ENCODE measurements around the gene NOS1AP.
A peak's percentile ranks its signal among the peaks of the same experiment; 100 is the strongest.

The NOS1AP gene

DNA sequence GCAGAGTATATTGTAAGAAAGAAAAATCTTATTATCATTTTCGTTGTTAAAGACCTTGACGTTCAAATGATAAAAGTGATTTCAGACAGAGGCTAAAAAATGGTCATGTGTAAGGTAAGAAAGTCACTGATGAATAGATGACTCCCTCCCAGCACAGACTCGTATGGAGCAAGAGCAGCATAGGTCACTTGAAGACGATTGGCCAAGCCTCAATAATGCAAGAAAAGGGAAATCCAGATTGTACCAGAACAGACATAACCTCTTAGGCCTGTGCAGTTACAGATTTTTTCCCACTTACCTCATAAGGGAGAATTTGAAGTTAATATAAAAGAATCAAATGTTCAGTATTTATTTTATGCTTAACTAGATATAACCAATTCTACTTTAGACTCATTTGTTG is 29.5 kb upstream of the NOS1AP start:
- H2AFZ ChIP-seq (ENCODE audit: low read length) = peak overlapping the region; percentile 75; the same call in 1 of the 2 replicates
- H3K9ac ChIP-seq (ENCODE audit: low read depth, low read length, poor library complexity, severe bottlenecking) = no peak overlapping the region

DNA sequence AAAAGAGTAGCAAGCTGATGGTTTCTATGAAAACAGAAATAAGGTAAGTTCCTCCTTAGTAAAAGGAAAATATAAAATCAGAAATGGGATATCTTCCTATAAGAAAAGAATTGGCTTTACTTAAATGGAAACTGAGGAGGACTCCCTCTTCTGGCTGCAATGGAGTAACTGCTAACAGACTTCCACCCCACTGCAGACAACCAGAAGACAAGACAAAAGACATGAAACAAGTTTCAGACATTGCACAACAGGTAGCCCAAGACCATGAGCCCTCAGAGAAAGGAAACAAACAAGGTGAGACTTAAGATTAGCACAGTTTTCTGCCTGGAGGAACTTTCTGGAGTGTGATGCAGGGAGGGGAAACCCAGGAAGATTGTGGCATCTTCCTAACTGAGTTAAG is 28.8 kb upstream of the NOS1AP start:
- H3K79me2 ChIP-seq (ENCODE audit: insufficient read depth, low read length) = no peaks in the 10 kb centered on the region
- no peak overlapping the region for H3K4me2 ChIP-seq (ENCODE audit: low read depth, low read length, poor library complexity, severe bottlenecking)
- H3K9ac ChIP-seq (ENCODE audit: low read depth, low read length, poor library complexity, severe bottlenecking) = no peak overlapping the region
- no peaks in the 10 kb centered on the region for H3K27me3 ChIP-seq (ENCODE audit: insufficient read depth, low read length, poor library complexity, severe bottlenecking)
- no peaks in the 10 kb centered on the region for H3K9me3 ChIP-seq (ENCODE audit: insufficient read depth, low read depth, low read length)
- H3F3A ChIP-seq (ENCODE audit: low read depth) = no peaks in the 10 kb centered on the region
- no peaks in the 10 kb centered on the region for H3K4me1 ChIP-seq (ENCODE audit: insufficient read depth, low read length, poor library complexity, severe bottlenecking)
- no peaks in the 10 kb centered on the region for H3K36me3 ChIP-seq (ENCODE audit: insufficient read depth, low read length)
- H2AFZ ChIP-seq (ENCODE audit: low read length) = peak overlapping the region; percentile 75
- H4K20me1 ChIP-seq (ENCODE audit: insufficient read depth, low read length, poor library complexity, severe bottlenecking) = no peaks in the 10 kb centered on the region
- H3K4me3 ChIP-seq (ENCODE audit: low read length, poor library complexity, severe bottlenecking) = no peak overlapping the region
- TF ChIP-seq, protein P1, sequence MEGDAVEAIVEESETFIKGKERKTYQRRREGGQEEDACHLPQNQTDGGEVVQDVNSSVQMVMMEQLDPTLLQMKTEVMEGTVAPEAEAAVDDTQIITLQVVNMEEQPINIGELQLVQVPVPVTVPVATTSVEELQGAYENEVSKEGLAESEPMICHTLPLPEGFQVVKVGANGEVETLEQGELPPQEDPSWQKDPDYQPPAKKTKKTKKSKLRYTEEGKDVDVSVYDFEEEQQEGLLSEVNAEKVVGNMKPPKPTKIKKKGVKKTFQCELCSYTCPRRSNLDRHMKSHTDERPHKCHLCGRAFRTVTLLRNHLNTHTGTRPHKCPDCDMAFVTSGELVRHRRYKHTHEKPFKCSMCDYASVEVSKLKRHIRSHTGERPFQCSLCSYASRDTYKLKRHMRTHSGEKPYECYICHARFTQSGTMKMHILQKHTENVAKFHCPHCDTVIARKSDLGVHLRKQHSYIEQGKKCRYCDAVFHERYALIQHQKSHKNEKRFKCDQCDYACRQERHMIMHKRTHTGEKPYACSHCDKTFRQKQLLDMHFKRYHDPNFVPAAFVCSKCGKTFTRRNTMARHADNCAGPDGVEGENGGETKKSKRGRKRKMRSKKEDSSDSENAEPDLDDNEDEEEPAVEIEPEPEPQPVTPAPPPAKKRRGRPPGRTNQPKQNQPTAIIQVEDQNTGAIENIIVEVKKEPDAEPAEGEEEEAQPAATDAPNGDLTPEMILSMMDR (conservative IDR thresholded peaks at IDR 0.05; ENCODE audit: low read length) = peak; percentile 80
- no peak for TF ChIP-seq EZH2phosphoT487 (IDR thresholded peaks at IDR 0.05; ENCODE audit: borderline replicate concordance)
- no peaks in the 10 kb centered on the region for H3K9me2 ChIP-seq (replicated peaks; ENCODE audit: low read depth, low read length)

More for the DNA sequence above, 29.5 kb upstream of the NOS1AP start:
- no peaks in the 10 kb centered on the region for H3K27me3 ChIP-seq (ENCODE audit: insufficient read depth, low read length, poor library complexity, severe bottlenecking)
- H4K20me1 ChIP-seq (ENCODE audit: insufficient read depth, low read length, poor library complexity, severe bottlenecking) = no peaks in the 10 kb centered on the region
- H3K79me2 ChIP-seq (ENCODE audit: insufficient read depth, low read length) = no peaks in the 10 kb centered on the region
- no peaks in the 10 kb centered on the region for H3K36me3 ChIP-seq (ENCODE audit: insufficient read depth, low read length)
- no peaks in the 10 kb centered on the region for H3K9me3 ChIP-seq (ENCODE audit: insufficient read depth, low read depth, low read length)
- H3K9me2 ChIP-seq (replicated peaks; ENCODE audit: low read depth, low read length) = no peaks in the 10 kb centered on the region
- no peak overlapping the region for H3K4me2 ChIP-seq (ENCODE audit: low read depth, low read length, poor library complexity, severe bottlenecking)
- H3F3A ChIP-seq (ENCODE audit: low read depth) = no peaks in the 10 kb centered on the region
- H3K4me3 ChIP-seq (ENCODE audit: low read length, poor library complexity, severe bottlenecking) = no peak overlapping the region
- TF ChIP-seq EZH2phosphoT487 (IDR thresholded peaks at IDR 0.05; ENCODE audit: borderline replicate concordance) = no peak
- TF ChIP-seq, protein P1 (conservative IDR thresholded peaks at IDR 0.05; ENCODE audit: low read length) = no peak
- no peaks in the 10 kb centered on the region for H3K4me1 ChIP-seq (ENCODE audit: insufficient read depth, low read length, poor library complexity, severe bottlenecking)

DNA sequence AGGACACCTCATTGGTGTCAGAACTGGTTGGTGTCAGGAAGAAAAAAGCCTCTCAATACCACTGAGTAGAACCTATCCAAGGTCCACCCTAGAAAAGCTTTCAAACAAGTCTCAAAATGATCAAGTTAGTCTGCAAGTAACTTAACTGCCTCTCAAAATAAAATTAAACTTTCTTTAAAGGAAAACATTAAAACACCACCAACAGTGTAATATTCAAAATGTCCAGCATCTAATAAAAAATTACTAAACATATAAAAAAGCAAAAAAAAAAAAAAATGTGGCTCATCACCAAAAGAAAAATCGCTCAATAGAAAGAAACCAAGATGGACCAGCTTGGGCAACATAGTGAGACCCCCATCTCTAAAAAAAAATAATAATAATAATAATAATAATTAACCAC is 27.1 kb upstream of the NOS1AP start:
- H2AFZ ChIP-seq (ENCODE audit: low read length) = no peak overlapping the region
- no peaks in the 10 kb centered on the region for H3K4me1 ChIP-seq (ENCODE audit: insufficient read depth, low read length, poor library complexity, severe bottlenecking)
- H3K9me3 ChIP-seq (ENCODE audit: insufficient read depth, low read depth, low read length) = no peaks in the 10 kb centered on the region
- TF ChIP-seq EZH2phosphoT487 (IDR thresholded peaks at IDR 0.05; ENCODE audit: borderline replicate concordance) = no peak
- TF ChIP-seq, protein P1 (conservative IDR thresholded peaks at IDR 0.05; ENCODE audit: low read length) = no peak
- H3K4me2 ChIP-seq (ENCODE audit: low read depth, low read length, poor library complexity, severe bottlenecking) = no peak overlapping the region
- H3K4me3 ChIP-seq (ENCODE audit: low read length, poor library complexity, severe bottlenecking) = no peak overlapping the region
- no peak overlapping the region for H3K9ac ChIP-seq (ENCODE audit: low read depth, low read length, poor library complexity, severe bottlenecking)
- H3K79me2 ChIP-seq (ENCODE audit: insufficient read depth, low read length) = no peaks in the 10 kb centered on the region
- no peaks in the 10 kb centered on the region for H3K27me3 ChIP-seq (ENCODE audit: insufficient read depth, low read length, poor library complexity, severe bottlenecking)
- H3F3A ChIP-seq (ENCODE audit: low read depth) = no peaks in the 10 kb centered on the region
- H3K36me3 ChIP-seq (ENCODE audit: insufficient read depth, low read length) = no peaks in the 10 kb centered on the region
- no peaks in the 10 kb centered on the region for H4K20me1 ChIP-seq (ENCODE audit: insufficient read depth, low read length, poor library complexity, severe bottlenecking)
- no peaks in the 10 kb centered on the region for H3K9me2 ChIP-seq (replicated peaks; ENCODE audit: low read depth, low read length)
